ENCODE results near the gene USH1C.

- TF ChIP-seq, protein P1, sequence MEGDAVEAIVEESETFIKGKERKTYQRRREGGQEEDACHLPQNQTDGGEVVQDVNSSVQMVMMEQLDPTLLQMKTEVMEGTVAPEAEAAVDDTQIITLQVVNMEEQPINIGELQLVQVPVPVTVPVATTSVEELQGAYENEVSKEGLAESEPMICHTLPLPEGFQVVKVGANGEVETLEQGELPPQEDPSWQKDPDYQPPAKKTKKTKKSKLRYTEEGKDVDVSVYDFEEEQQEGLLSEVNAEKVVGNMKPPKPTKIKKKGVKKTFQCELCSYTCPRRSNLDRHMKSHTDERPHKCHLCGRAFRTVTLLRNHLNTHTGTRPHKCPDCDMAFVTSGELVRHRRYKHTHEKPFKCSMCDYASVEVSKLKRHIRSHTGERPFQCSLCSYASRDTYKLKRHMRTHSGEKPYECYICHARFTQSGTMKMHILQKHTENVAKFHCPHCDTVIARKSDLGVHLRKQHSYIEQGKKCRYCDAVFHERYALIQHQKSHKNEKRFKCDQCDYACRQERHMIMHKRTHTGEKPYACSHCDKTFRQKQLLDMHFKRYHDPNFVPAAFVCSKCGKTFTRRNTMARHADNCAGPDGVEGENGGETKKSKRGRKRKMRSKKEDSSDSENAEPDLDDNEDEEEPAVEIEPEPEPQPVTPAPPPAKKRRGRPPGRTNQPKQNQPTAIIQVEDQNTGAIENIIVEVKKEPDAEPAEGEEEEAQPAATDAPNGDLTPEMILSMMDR (IDR thresholded peaks at IDR 0.05) = no peak
- no peak for TF ChIP-seq ZFX (IDR thresholded peaks at IDR 0.05; ENCODE audit: borderline replicate concordance)
Measured at GRCh38 chr11:17446482-17446881, 97.7 kb downstream of the USH1C start.
